SH-SY5Y (cell line): Measurements from ENCODE around the gene ACOX3.

Source experiments
- GATA2 ChIP-seq: IDR thresholded peaks from 2 replicates; pipeline ENCODE4 v1.6.1; 2011; ENCODE audit warnings: mild to moderate bottlenecking, low read depth, low read length
- GATA3 ChIP-seq: IDR thresholded peaks from 2 replicates; pipeline ENCODE4 v1.6.1; 2011; ENCODE audit warnings: low read depth, mild to moderate bottlenecking, low read length, moderate library complexity

The ACOX3 gene

GRCh38 chr4:8383451-8384160 is 56.9 kb downstream of the ACOX3 start:
- TF ChIP-seq GATA2, result no peak
- no peak for TF ChIP-seq GATA3

- TF ChIP-seq GATA3, result no peak
These were observed 57.5 kb downstream of the ACOX3 start for GRCh38 chr4:8383016-8383415.

- no peak for TF ChIP-seq GATA3
- no peak for TF ChIP-seq GATA2
These were observed 58.5 kb downstream of the ACOX3 start for GRCh38 chr4:8381814-8382581.

- TF ChIP-seq GATA3 (no peak), GATA2 (no peak)
These were observed 59.8 kb downstream of the ACOX3 start for GRCh38 chr4:8380511-8381415.

- no peak for TF ChIP-seq GATA2
- no peak for TF ChIP-seq GATA3
These were observed 60.8 kb downstream of the ACOX3 start for GRCh38 chr4:8379771-8380170.

- TF ChIP-seq GATA3, result no peak
- no peak for TF ChIP-seq GATA2
These were observed 61.2 kb downstream of the ACOX3 start for GRCh38 chr4:8379281-8379680.

- no peak for TF ChIP-seq GATA2
- no peak for TF ChIP-seq GATA3
These were observed 61.7 kb downstream of the ACOX3 start for GRCh38 chr4:8378776-8379175.

GRCh38 chr4:8378101-8378724 is 62.3 kb downstream of the ACOX3 start:
- TF ChIP-seq GATA2, result no peak

- TF ChIP-seq GATA2 (no peak), GATA3 (no peak)
These were observed 63.1 kb downstream of the ACOX3 start for GRCh38 chr4:8377103-8378075.

GRCh38 chr4:8376361-8377102 is 64.0 kb downstream of the ACOX3 start:
- TF ChIP-seq GATA3 (no peak), GATA2 (no peak)

- TF ChIP-seq GATA3, result no peak
- TF ChIP-seq GATA2, result no peak
These were observed 65.5 kb downstream of the ACOX3 start for GRCh38 chr4:8374851-8375649.

- TF ChIP-seq GATA3 (no peak), GATA2 (no peak)
These were observed 66.5 kb downstream of the ACOX3 start for GRCh38 chr4:8373973-8374545.
